ENCODE results near the gene SBF2.
"Not testable (repeated sequence)": the region's sequence is repeated elsewhere in the genome, so short reads cannot be mapped to it uniquely, and the experiment has no call there.

SBF2 gene

GRCh38 chr11:10108915-10109680, 184.9 kb downstream of the SBF2 start:
- peak; percentile 94 for DNase-seq

- DNase-seq: peak; percentile 49
Measured at GRCh38 chr11:10107497-10107896, 186.5 kb downstream of the SBF2 start.

- no peak for DNase-seq
Measured at GRCh38 chr11:10097615-10098014, 196.4 kb downstream of the SBF2 start.

- no peak for DNase-seq
Measured at GRCh38 chr11:10096987-10097386, 197.0 kb downstream of the SBF2 start.

- DNase-seq: no peak
Measured at GRCh38 chr11:10095412-10096208, 198.4 kb downstream of the SBF2 start.

- DNase-seq: no peak
Measured at GRCh38 chr11:10092426-10092825, 201.6 kb downstream of the SBF2 start.

- DNase-seq: no peak
Measured at GRCh38 chr11:10091314-10092045, 202.5 kb downstream of the SBF2 start.

- DNase-seq: not testable (repeated sequence)
Measured at GRCh38 chr11:10087923-10088225, 206.1 kb downstream of the SBF2 start.

- no peak for DNase-seq
Measured at GRCh38 chr11:10087186-10087922, 206.7 kb downstream of the SBF2 start.

GRCh38 chr11:10080138-10080537, 213.9 kb downstream of the SBF2 start:
- DNase-seq: peak; percentile 3

GRCh38 chr11:10076458-10077141, 217.4 kb downstream of the SBF2 start:
- peak; percentile 62 for DNase-seq

GRCh38 chr11:10075141-10075540, 218.9 kb downstream of the SBF2 start:
- no peak for DNase-seq

- DNase-seq: peak; percentile 12
Measured at GRCh38 chr11:10072841-10073240, 221.2 kb downstream of the SBF2 start.

- peak; percentile 16 for DNase-seq
Measured at GRCh38 chr11:10072142-10072541, 221.9 kb downstream of the SBF2 start.

GRCh38 chr11:10067629-10068300, 226.3 kb downstream of the SBF2 start:
- DNase-seq: no peak

- DNase-seq: no peak
Measured at GRCh38 chr11:10066441-10066840, 227.6 kb downstream of the SBF2 start.

GRCh38 chr11:10064828-10065227, 229.2 kb downstream of the SBF2 start:
- DNase-seq: no peak

GRCh38 chr11:10058356-10058755, 235.7 kb downstream of the SBF2 start:
- no peak for DNase-seq

- no peak for DNase-seq
Measured at GRCh38 chr11:10051868-10052586, 242.0 kb downstream of the SBF2 start.

GRCh38 chr11:10050561-10050960, 243.5 kb downstream of the SBF2 start:
- peak; percentile 50 for DNase-seq

GRCh38 chr11:10049756-10050155, 244.3 kb downstream of the SBF2 start:
- no peak for DNase-seq
